Measurements from ENCODE around the gene KLF15.
A peak's percentile ranks its signal among the peaks of the same experiment; 100 is the strongest.

KLF15 gene

DNA sequence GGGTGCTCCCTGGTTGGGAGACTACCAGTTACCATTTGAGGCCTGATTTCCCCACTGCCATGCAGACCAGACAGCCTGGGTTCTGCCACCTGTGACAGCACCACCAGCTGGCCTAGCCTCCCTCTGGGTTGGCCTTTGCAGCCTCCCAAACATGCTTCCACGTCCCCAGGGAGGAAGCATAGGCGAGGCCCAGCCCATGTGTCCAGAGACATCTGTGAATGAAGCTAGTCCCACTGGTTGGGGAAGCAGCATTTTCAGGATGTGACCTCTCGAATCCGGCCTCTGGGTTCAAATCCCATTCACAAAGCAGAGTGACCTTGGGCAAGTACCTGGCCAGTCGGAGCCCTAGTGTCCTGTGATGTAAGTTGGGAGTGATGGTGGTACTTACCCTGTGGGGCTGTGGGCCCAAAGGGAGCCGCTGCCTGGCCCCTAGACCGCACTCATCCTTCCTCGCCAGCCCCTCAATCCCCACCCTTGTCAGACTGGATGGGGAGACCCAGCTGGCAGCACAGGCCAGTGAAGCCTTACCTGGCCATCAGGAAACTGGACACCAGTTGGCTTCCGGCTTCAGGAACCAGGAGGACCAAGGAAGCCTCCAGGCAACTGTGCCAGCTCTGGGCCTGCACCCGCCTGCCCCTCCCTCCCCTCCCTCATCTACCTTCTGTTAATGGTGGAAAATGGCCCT is 6.0 kb downstream of the KLF15 start:
- DNase-seq (ENCODE audit: low read depth, low spot score): no peak
- H3K4me3 ChIP-seq (ENCODE audit: low read length): no peak overlapping the region

DNA sequence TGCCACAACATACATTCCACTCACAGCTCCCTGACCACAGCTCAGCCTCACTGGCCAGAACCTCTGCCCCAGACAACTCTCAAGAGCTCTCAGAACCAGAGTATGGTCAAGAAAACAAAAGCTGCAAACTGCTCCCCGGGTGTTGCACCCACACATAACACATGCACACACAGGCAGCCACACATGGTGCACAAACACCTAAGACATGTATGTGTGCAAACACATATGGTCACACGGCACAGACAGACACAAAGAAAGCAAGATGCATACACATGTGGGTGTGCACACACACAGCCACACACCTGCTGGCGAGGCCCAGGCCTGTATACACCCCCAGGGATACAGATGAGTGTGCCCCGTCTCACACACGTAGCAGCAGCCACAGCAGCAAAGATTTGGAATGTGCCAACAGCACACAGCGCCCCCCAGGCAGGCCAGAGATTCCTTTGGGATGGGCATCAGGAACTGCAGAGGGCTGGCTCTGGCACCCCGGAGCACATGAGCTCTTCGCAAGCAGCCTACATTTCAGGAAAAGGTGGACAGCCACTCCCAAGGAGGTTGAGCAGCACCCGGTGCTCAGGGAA is 6.6 kb downstream of the KLF15 start:
- no peak for DNase-seq (ENCODE audit: low read depth, low spot score)
- H3K4me3 ChIP-seq (ENCODE audit: low read length): no peak overlapping the region

DNA sequence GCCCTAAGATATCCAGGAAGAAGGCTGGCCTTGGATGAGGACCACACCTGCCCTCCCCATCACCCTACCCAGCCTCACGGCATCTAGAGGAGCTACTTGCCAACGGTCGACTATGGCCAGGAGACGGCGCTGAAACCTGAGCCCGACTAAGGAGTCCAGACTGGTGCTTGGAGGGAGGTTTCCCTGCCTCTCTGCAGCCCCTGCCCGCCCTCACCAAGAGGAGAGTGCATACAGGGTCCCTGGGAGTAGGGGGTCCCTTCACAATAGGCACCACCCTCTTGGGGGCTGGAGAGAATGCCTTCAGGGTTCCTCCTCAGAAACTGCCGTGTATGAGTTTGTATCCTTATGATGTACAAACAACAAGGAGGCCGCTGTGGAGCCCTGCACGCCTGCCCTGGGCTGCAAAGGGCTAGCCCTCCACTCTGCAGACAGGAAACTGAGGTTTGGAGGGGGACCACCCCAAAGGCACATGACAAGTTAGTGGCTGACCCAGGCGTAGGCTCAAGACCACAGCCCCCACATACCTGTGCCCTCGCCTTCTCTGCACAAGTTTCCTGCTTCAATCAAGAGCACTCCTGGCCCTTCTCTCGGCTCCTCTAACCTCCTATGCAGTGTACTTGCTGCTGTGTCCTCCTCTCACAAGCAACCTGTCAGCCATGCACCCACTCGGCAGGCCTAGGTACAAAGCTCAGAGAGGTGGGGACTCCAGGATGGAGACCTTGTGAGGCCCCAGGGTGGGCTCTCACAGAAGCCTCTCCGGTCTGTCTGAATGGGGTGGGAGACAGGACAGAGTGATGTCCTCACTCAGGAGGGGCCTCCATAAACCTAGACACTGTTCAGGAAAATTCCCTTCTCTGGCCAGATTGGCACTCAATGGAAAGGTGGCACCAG is 7.4 kb downstream of the KLF15 start:
- no peak for DNase-seq (ENCODE audit: low read depth, low spot score)
- no peak overlapping the region for H3K4me3 ChIP-seq (ENCODE audit: low read length)

DNA sequence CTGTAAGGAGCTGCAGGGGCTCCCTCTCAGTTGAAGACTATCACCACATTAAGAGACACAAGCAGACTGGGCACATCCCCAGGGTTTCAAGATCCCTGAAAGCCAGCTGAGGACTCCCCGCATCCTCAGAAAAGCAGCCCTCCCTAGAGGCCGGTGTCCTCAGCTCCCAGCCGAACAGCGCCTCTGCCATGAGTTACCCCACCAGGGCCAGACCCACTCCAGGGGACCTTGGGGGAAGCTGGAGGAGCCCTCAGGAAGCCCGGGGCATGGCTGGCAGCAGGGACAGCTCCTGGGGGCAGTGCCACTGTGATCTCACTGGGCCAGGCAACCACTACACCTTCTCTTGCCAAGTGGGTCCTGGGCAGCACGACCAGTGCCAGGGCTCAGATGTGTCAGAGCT is 8.1 kb downstream of the KLF15 start:
- no peak overlapping the region for H3K4me3 ChIP-seq (ENCODE audit: low read length)
- DNase-seq (ENCODE audit: low read depth, low spot score): no peak

DNA sequence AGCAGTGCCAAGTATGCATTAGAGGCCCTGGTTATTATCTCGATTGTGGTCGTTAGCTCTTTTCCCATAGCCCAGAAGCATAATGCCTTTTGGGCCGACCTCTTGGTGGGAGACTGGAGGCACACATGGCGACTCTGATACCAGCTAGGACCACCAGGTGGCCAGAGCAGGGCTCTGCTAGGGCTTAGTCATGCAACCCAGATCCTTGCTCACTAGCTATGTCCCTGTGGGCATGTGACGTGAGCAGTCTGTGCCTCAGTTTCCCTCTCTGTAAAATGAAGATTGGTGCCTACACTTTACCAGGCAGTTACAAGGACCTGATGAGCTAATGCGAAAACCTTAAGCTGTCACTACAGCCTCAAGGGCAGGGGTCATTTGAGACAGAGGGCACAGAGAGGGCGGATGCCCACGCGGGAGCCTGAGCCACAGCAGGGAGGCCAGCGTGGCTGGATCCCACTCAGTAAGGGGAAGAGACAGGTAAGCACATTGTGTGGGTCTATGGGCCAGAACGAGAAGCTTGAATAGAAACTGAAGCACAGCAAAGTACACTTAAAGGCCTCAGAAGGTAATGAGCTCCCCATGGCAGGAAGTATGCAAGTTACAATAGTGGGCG is 8.8 kb downstream of the KLF15 start:
- no peak overlapping the region for H3K4me3 ChIP-seq (ENCODE audit: low read length)
- peak; percentile 7 for DNase-seq (ENCODE audit: low read depth, low spot score)

DNA sequence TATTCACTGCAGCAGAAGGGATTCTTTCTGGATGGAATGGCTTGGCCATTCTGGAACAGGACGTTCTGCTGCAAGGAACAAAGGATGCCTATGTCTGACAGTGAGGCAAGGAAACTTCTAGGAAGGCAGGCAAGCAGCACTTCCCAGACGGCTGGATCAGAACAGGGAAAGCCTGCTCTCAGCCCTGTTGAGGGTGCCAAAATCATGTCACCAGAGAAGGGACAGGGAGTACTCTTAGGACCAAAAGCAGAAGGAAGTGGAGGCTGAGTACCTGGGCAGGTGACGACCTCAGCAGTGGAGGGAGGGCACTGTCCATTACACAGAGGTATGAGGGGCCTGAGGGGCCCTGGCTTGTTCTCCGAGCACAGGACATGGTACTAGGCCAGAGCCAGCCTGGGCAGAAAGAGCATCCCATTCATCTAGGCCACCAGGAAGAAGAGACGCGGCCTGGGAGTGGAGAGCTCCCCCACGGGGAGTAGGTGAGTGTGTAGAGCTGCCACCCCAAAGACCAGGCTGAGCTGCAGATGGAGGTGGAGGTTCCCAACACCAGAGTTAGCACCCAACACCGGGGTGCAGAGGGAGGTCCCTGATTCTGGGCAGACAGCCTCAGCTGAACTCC is 9.6 kb downstream of the KLF15 start:
- no peak overlapping the region for H3K4me3 ChIP-seq (ENCODE audit: low read length)
- no peak for DNase-seq (ENCODE audit: low read depth, low spot score)

DNA sequence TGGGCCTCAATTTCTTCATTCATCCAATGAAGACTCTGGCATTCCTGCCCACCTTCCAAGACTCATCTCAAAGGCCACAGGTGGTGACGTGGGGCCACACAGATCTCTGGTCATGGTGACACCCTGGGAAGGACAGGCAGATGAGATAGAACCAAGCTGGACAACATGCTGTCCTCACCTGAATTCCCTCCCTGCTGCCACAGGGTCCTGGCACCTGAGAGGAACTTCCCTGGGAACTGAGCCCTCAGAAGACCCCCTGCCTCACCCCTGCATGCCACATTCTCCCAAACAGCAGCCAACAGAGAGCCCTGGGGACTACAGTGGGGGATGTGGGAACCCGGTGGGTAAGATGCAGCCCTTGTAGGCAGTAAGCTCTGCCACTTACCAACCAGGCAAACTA is 10.7 kb downstream of the KLF15 start:
- no peak for DNase-seq (ENCODE audit: low read depth, low spot score)

DNA sequence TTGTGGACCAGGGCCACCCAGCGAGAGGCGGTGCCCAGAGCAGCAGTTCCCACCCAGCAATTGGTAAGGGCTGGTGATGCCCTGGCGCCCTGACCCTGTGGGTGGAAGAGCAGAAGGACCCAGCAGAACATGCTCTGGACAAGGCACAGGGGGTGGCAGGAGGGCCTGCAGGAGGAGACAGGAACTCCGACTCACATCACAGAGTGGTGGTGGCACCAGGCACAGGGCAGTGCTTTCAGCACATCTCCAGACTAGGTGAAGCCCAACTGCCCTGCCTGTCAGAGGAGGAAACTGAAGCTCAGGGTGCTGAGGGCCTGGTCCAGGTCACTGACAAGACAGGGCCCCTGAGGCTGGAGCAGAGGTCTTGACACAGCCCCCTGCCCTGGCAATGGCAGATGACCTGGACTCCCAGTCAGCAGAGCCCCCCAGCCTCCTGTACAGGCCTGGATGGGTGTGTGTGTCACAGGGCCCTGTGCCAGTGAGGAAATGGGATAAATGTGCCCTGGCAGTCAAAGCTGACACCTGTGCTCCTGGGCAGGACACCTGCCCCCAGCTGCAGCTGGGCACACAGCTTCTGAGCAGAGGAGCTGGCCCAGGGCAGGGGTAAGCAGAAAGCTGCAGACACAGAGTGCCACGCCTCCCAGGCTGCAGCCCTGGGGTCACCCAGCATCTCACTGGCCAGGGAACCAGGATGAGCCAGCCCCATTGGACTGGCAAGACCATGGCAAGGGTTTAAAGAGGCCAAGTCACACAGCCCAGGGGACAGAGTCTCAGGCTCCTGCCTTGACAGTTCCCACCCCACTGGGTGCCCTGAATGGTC is 11.4 kb downstream of the KLF15 start:
- H3K4me3 ChIP-seq (ENCODE audit: low read length): no peak overlapping the region
- DNase-seq (ENCODE audit: low read depth, low spot score): no peak

More for the DNA sequence above, 10.7 kb downstream of the KLF15 start:
- H3K4me3 ChIP-seq (ENCODE audit: low read length): no peak overlapping the region

DNA sequence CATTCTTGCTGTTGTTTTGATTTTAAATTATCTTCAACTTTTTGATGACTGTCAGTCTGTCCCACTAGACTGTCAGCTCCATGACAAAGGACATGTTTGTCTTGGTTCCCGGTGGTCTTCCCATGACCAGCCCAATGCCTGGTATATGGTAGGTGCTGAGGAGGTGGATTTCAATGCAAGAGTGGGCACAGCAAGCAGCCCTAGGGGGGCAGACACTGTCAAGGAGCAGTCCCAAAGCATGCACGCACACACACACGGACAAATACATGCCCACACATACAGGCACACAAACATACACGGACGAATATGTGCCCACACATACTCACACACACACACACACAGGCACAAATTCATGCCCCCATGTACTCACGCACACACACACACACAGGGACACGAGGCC is 12.0 kb downstream of the KLF15 start:
- no peak overlapping the region for H3K4me3 ChIP-seq (ENCODE audit: low read length)

DNA sequence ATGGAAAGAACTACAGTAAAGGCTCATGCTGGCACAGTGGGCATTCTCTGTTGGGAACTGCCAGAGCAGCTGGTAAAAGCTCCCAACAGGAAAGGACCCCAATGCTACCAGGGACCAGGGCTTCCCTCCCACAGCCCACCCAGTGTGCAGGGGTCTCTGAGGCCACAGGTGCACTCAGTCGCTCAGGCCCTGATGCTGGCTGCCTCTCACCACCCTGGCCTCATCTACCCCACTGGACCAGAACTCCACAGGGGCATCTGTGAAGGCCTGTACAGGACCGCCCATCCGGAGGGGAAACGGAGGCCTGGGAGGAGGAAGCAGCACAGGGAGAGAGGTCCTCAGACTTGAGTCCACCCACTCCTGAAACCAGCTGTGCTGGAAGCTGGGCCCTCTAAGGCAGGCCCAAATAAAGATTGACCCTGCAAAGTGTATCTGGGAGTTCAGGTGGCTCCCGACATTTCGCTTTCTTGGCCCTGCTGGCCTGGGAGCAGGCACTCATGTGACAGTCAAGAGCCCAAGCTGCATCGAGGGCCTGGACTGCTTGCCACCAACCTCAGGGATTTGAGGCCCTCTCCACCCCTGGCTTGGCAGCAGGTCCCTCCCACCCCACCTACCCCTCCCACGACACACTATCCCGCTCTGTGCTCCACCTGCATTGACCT is 12.7 kb downstream of the KLF15 start:
- no peak overlapping the region for H3K4me3 ChIP-seq (ENCODE audit: low read length)
- DNase-seq (ENCODE audit: low read depth, low spot score): no peak

More for the DNA sequence above, 12.0 kb downstream of the KLF15 start:
- no peak for DNase-seq (ENCODE audit: low read depth, low spot score)

DNA sequence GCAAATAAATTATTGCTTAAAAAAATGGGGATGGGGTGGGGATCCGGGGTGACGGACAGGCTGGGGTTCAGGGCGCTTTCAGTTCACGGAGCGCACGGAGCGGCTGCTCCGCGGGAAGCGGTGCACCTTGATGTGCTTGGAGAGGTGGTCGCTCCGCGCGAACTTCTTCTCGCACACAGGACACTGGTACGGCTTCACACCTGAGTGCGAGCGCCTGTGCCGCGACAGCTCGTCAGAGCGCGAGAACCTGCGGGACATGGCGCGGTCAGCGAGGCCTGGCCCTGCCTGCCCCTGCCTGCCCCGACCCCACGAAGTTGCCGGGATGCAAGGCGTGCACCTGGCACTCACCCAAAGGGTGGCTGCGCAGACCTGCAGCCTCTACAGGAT is 13.6 kb downstream of the KLF15 start:
- H3K4me3 ChIP-seq (ENCODE audit: low read length): no peak overlapping the region

DNA sequence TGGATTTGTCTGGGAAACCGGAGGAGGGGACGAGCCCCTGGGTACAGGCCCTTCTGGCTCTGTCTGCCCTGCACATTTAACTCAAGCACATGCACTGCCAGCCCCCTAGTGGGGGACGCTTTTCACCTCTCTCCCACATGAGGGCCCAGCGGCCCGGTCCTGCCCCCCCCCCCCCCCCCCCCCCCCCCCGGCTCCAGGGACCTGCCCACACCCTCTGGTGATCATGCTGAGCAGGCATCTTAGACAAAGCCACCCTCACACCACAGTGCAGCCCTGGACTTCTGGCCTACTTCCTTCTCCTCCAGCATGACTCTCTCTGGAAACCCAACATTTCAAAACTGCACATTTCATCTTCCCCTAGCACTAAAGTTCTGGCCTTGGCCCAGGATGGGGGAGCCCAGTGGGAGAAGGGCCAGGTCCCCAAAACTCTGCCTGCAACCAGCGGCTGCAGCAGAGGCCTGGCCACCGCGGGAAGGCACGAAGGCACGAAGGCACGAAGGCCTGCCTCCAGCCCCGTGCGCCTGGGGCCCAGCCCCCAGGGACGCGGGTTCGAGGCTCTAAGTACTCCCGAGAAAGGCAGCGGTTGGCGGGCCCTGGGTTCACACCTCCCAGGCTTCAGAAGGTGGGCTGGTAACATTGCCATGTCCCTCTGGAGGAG is 14.1 kb downstream of the KLF15 start:
- DNase-seq (ENCODE audit: low read depth, low spot score): peak; percentile 10
- no peak overlapping the region for H3K4me3 ChIP-seq (ENCODE audit: low read length)

More for the DNA sequence above, 13.6 kb downstream of the KLF15 start:
- DNase-seq (ENCODE audit: low read depth, low spot score): no peak

DNA sequence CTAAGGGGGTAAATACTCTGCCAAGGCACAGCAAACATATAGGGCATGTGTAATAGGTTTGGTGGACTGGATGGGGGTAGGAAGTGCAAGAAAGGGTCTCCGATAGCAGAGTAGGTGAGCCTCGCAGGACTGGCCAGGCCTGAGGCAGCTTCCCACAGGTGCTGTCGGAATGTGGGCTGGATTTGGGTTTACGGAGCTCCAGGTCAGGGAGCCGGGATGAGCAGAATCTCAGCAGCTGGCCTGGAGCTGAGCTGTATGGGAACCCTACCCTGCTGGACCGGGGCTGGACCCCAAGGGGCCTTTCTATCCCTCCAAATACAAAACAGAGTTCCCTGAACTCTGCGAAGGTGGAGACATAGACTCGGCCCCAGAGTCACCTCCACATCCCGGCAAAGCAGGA is 15.0 kb downstream of the KLF15 start:
- no peak overlapping the region for H3K4me3 ChIP-seq (ENCODE audit: low read length)
- no peak for DNase-seq (ENCODE audit: low read depth, low spot score)

DNA sequence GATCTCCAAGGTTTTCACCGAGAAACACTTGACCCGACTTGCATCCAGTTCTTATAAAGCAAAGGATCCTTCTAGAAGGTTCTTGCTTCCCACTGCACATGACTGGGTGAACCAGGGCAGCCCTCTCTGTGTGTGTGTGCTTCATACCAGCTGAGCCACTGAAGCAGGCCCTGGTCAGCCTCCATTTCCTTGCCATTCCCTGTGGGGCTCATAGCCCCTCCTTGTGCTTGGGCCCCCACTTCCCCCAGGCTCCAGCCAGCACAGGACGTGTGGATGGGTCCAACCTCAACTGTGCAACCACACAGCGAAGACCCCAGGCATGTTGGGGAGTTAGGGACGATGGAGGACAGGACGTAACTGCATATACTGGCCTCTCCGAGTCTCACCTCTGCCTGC is 15.5 kb downstream of the KLF15 start:
- DNase-seq (ENCODE audit: low read depth, low spot score): no peak
- no peak overlapping the region for H3K4me3 ChIP-seq (ENCODE audit: low read length)

DNA sequence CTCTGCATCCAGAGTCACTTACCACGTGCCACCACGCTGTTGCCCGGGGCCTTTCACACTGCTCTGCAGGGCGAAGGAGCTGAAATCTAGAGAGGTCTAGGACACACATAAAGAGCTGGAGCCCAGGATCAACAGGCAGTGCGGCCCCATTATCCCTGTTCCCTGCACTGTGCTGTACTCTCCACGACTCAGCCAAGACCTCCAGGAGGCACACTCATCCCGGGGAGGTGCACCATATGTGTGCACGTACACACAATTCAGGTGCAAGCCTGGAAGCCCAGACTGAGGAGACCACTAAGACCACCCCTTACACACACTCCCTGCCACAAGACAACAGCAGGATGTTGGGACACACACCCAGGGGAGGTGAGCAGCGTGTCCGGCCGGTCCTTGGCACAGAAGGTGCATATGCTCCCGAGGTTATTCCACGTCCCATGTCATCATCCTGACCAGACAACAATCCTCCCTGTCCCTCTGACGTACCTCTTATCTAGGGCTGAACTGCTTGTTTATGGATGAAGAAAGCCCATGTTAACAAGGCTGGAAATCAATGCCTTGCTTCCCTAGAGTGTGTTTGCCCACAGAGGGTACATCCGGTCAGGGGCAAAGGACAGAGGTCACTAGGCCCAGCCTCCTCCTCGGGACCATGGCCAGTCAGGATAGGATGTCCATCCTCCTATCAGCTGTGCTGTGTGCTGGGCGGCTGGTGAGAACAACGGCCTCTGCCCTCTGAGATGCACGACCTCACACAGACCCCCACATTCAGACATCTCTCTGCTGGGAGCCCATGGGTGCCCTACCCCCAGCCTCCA is 16.1 kb downstream of the KLF15 start:
- H3K4me3 ChIP-seq (ENCODE audit: low read length): no peak overlapping the region
- DNase-seq (ENCODE audit: low read depth, low spot score): no peak

DNA sequence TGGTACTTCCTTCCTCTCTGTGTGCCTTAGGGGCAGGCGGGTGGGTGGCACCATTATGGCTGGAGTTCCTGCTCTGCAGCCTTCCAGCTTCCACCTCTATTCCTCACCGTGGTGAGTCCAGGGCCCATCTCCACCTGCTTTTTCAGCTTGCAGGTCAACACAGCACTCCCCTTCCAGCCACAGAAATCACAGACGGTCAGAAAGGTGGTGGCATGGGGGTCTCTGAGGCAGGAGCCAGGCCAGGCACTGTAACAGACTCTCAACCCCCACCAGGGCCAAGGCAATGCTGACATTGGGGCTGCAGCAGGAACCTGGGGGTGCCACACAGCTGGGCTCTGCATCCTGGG is 16.6 kb downstream of the KLF15 start:
- no peak for DNase-seq (ENCODE audit: low read depth, low spot score)
- no peak overlapping the region for H3K4me3 ChIP-seq (ENCODE audit: low read length)

DNA sequence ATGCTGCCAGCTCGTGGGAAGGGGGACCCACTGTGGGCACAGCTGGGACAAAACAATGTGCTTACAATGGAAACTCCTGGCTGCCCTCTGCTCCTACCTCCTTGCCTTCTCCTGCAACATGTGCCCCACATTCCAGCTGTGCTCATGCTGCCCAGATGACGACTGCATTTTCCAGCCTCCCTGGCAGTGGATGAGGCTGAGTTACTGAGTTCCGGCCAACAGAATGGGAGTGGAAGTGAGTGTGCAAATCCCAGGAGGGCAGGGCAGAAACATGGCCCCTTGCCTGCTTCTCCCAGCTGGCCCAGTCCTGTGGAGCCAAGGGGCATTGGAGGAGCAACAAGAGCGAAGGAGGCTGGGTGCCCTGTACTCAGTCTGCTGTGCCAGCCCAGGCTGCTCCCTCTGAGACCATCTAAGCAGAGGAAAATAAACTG is 17.1 kb downstream of the KLF15 start:
- DNase-seq (ENCODE audit: low read depth, low spot score): no peak
- no peak overlapping the region for H3K4me3 ChIP-seq (ENCODE audit: low read length)
